HCEC 1CT (cell line): ENCODE measurements around the gene EXD3.
A peak's percentile ranks its signal among the peaks of the same experiment; 100 is the strongest.
"Not testable (repeated sequence)": the region's sequence is repeated elsewhere in the genome, so short reads cannot be mapped to it uniquely, and the experiment has no call there.

Source experiments
- DNase-seq: peaks from one replicate; pipeline ENCODE4 v3.0.0-alpha.2; 2017

EXD3 gene

GRCh38 chr9:137458194-137459151 lies 35.5 kb upstream of the EXD3 start:
- no peak for DNase-seq

GRCh38 chr9:137457406-137458193 lies 34.6 kb upstream of the EXD3 start:
- no peak for DNase-seq

GRCh38 chr9:137456864-137457405 lies 34.0 kb upstream of the EXD3 start:
- DNase-seq, result no peak

- no peak for DNase-seq
Observed at GRCh38 chr9:137456061-137456863, 33.3 kb upstream of the EXD3 start.

- no peak for DNase-seq
Observed at GRCh38 chr9:137455359-137455991, 32.5 kb upstream of the EXD3 start.

- no peak for DNase-seq
Observed at GRCh38 chr9:137454597-137455358, 31.8 kb upstream of the EXD3 start.

GRCh38 chr9:137454145-137454596 lies 31.2 kb upstream of the EXD3 start:
- DNase-seq, result no peak

GRCh38 chr9:137453643-137454081 lies 30.7 kb upstream of the EXD3 start:
- peak; percentile 13 for DNase-seq

- no peak for DNase-seq
Observed at GRCh38 chr9:137452761-137453642, 30.0 kb upstream of the EXD3 start.

- DNase-seq, result no peak
Observed at GRCh38 chr9:137452006-137452760, 29.2 kb upstream of the EXD3 start.

GRCh38 chr9:137451264-137452005 lies 28.5 kb upstream of the EXD3 start:
- DNase-seq, result not testable (repeated sequence)

GRCh38 chr9:137450539-137451222 lies 27.7 kb upstream of the EXD3 start:
- DNase-seq, result not testable (repeated sequence)

- DNase-seq, result no peak
Observed at GRCh38 chr9:137449931-137450538, 27.1 kb upstream of the EXD3 start.

GRCh38 chr9:137449081-137449844 lies 26.3 kb upstream of the EXD3 start:
- no peak for DNase-seq

- DNase-seq, result no peak
Observed at GRCh38 chr9:137448602-137448962, 25.6 kb upstream of the EXD3 start.

- DNase-seq, result no peak
Observed at GRCh38 chr9:137447722-137448601, 25.0 kb upstream of the EXD3 start.
